Natural killer cell (primary cell): ENCODE data around the gene KIAA0232. TPM values are rescaled to one million over a fixed set of nuclear protein-coding genes. Genes with fewer than 3 reads are reported as not detected.
A peak's percentile ranks its signal among the peaks of the same experiment; 100 is the strongest.

Experiments
- ATAC-seq, 3 donors: fragments of 150-1000 bp in 2 of 3; fragments of 200-7000 bp in 1 of 3; cut with Tn5 transposase; 1 replicate in 1 of 3; 2 replicates in 2 of 3; pipeline ENCODE4 v1.10.0; 2021; ENCODE audit warnings: mild to moderate bottlenecking in 2 of 3, moderate library complexity in 2 of 3
- DNase-seq, 2 donors: peaks; one replicate each; pipeline versions ENCODE4 v3.0.0 to v3.0.0-alpha.2; 2013 to 2021; ENCODE audit warnings: mixed read lengths in 1 of 2
- H3K27ac ChIP-seq: one replicate; pipeline ENCODE4 v1.5.1; 2013; ENCODE audit warnings: mild to moderate bottlenecking, low read length
- H3K27me3 ChIP-seq: one replicate; pipeline ENCODE4 v1.6.1; 2013; ENCODE audit warnings: low read length; ENCODE audit not compliant: control insufficient read depth, insufficient read depth
- H3K36me3 ChIP-seq: one replicate; pipeline ENCODE4 v1.6.1; 2013; ENCODE audit warnings: low read length; ENCODE audit not compliant: control insufficient read depth, insufficient read depth
- H3K4me1 ChIP-seq: one replicate; pipeline ENCODE4 v1.6.1; 2013; ENCODE audit warnings: low read length; ENCODE audit not compliant: control insufficient read depth, insufficient read depth
- H3K4me3 ChIP-seq: one replicate; pipeline ENCODE4 v1.5.1; 2013; ENCODE audit warnings: low read length
- H3K9me3 ChIP-seq: one replicate; pipeline ENCODE4 v1.6.1; 2013; ENCODE audit warnings: low read length; ENCODE audit not compliant: control insufficient read depth, insufficient read depth
- H3K27ac Mint-ChIP-seq, 2 donors: one replicate each; pipeline ENCODE4 v1.8.0; 2022; ENCODE audit warnings: mild to moderate bottlenecking in 2 of 2, mixed read lengths in 2 of 2, moderate library complexity in 1 of 2
- H3K27me3 Mint-ChIP-seq, 2 donors: one replicate each; pipeline ENCODE4 v1.8.0; 2022; ENCODE audit warnings: low read depth in 2 of 2, mixed read lengths in 2 of 2
- H3K36me3 Mint-ChIP-seq: one replicate; pipeline ENCODE4 v1.8.0; 2022; ENCODE audit warnings: mixed read lengths
- H3K4me1 Mint-ChIP-seq, 2 donors: one replicate each; pipeline ENCODE4 v1.8.0; 2022; ENCODE audit warnings: mixed read lengths in 2 of 2
- H3K4me3 Mint-ChIP-seq: one replicate; pipeline ENCODE4 v1.8.0; 2022; ENCODE audit warnings: mild to moderate bottlenecking, moderate library complexity, mixed read lengths
- H3K9me3 Mint-ChIP-seq, 2 donors: one replicate each; pipeline ENCODE4 v1.8.0; 2022; ENCODE audit warnings: mixed read lengths in 2 of 2
- WGBS: methylation state at CpG from one replicate; pipeline ENCODE4 v1.1.7; 2013; ENCODE audit warnings: missing lambda C conversion rate; ENCODE audit not compliant: insufficient coverage; 5-methylcytosine and 5-hydroxymethylcytosine counted together
- intact Hi-C: fragments of 100-400 bp; cut with micrococcal nuclease; formaldehyde crosslinking; loops from one replicate; pipeline ENCODE4 v1.14.2; 2022
- total RNA-seq, 4 donors: library from RNA; stranded (reverse); fragments of 120-200 nt in 1 of 4; gene quantifications; one replicate each; pipeline versions ENCODE4 v1.2.3 to v1.2.4, GENCODE V29; 2013 to 2022
- TF ChIP-seq, protein P1 (sequence below): fragments of 200-600 bp; IDR thresholded peaks from one replicate; pipeline ENCODE4 v1.8.0; 2022; ENCODE audit warnings: antibody characterized with exemption

The KIAA0232 gene
- total RNA-seq, 3 donors from 2014 or later (not counting 1 experiment from before 2014, with no cell fraction given): 24.7 to 30.3 (median 28.6) TPM

- Histone ChIP-seq H3K9me3 (peaks cover 10% of the 10 kb centered on the region), H3K4me3 (no peak overlapping the region), H3K27me3 (no peaks in the 10 kb centered on the region), H3K4me1 (peaks cover under 1% of the 10 kb centered on the region), H3K27ac (no peak overlapping the region), H3K36me3 (peaks cover 3% of the 10 kb centered on the region)
- peaks cover 0 to 3% of the 10 kb centered on the region in 2 donors for H3K9me3 Mint-ChIP-seq
- ATAC-seq (no peak), DNase-seq (no peak)
- WGBS: 63% methylated on average over 1 of the region's 1 CpG
- H3K27ac Mint-ChIP-seq: peak overlapping the region in 1 of 2 donors; percentile 63
- peaks cover 34 to 51% of the 10 kb centered on the region in 2 donors for H3K4me1 Mint-ChIP-seq
- H3K36me3 Mint-ChIP-seq: peaks cover 13% of the 10 kb centered on the region
- TF ChIP-seq, protein P1, sequence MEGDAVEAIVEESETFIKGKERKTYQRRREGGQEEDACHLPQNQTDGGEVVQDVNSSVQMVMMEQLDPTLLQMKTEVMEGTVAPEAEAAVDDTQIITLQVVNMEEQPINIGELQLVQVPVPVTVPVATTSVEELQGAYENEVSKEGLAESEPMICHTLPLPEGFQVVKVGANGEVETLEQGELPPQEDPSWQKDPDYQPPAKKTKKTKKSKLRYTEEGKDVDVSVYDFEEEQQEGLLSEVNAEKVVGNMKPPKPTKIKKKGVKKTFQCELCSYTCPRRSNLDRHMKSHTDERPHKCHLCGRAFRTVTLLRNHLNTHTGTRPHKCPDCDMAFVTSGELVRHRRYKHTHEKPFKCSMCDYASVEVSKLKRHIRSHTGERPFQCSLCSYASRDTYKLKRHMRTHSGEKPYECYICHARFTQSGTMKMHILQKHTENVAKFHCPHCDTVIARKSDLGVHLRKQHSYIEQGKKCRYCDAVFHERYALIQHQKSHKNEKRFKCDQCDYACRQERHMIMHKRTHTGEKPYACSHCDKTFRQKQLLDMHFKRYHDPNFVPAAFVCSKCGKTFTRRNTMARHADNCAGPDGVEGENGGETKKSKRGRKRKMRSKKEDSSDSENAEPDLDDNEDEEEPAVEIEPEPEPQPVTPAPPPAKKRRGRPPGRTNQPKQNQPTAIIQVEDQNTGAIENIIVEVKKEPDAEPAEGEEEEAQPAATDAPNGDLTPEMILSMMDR: no peak
- intact Hi-C loops: no loop called here
- no peaks in the 10 kb centered on the region for H3K27me3 Mint-ChIP-seq
- no peak overlapping the region for H3K4me3 Mint-ChIP-seq
Observed at GRCh38 chr4:6819295-6819694, 36.8 kb downstream of the KIAA0232 start.

DNA sequence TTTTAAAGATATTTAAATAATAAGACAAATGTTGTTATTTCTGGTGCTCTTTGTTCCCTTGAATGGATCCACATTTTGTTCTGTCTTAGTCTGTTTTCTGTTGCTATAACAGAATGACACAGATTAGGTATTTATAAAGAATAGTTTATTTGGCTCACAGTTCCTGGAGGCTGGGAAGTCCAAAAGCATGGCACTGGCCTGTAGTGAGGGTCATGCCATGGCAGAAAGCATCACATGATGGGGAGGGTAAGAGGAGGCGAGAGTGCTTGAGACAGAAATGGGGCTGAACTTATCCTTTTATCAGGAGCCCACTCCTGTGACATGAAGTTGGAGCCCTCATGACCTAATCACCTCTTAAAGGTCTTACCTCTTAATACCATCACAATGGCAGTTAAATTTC, 38.2 kb downstream of the KIAA0232 start:
- peaks cover 13% of the 10 kb centered on the region for H3K36me3 Mint-ChIP-seq
- peak overlapping the region in 1 of 2 donors; percentile 57 for H3K27ac Mint-ChIP-seq
- no peak overlapping the region for H3K4me3 Mint-ChIP-seq
- intact Hi-C loops: no loop called here
- Histone ChIP-seq H3K4me3 (no peak overlapping the region), H3K27ac (no peak overlapping the region), H3K4me1 (peaks cover 15% of the 10 kb centered on the region), H3K9me3 (peaks cover 10% of the 10 kb centered on the region), H3K27me3 (no peaks in the 10 kb centered on the region), H3K36me3 (peaks cover 4% of the 10 kb centered on the region)
- WGBS: 100% methylated on average over 1 of the region's 1 CpG
- H3K27me3 Mint-ChIP-seq: no peaks in the 10 kb centered on the region
- DNase-seq (no peak), ATAC-seq (no peak)
- TF ChIP-seq, protein P1: no peak
- peaks cover 41 to 56% of the 10 kb centered on the region in 2 donors for H3K4me1 Mint-ChIP-seq
- H3K9me3 Mint-ChIP-seq: peaks cover 0 to 3% of the 10 kb centered on the region in 2 donors

DNA sequence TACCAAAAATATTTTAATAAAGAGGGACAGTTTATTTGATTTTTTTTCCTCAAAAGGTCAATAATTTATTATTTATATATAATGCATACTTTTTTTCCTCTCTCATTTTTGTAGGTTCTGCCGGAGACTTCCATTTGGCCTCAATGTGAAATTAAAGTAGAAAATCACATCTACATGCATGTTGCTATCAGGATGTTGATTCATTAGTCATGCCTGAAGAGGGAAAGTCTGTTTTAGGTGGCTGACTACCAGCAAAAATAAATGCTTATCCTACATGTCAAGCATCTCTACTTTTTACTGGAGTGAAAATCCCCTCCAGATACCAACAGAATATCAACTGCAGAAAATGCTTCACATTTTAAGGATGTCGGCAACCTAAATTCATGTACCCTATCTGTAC, 41.5 kb downstream of the KIAA0232 start:
- Histone ChIP-seq H3K9me3 (peaks cover 10% of the 10 kb centered on the region), H3K4me3 (no peak overlapping the region), H3K27me3 (no peaks in the 10 kb centered on the region), H3K36me3 (peaks cover 8% of the 10 kb centered on the region), H3K4me1 (peaks cover 30% of the 10 kb centered on the region), H3K27ac (peak overlapping the region; percentile 31)
- WGBS: 92% methylated on average over 1 of the region's 2 CpGs
- peaks cover 0 to 3% of the 10 kb centered on the region in 2 donors for H3K9me3 Mint-ChIP-seq
- ATAC-seq (no peak), DNase-seq (no peak)
- H3K4me3 Mint-ChIP-seq: peak overlapping the region; percentile 81
- no peaks in the 10 kb centered on the region for H3K27me3 Mint-ChIP-seq
- peaks cover 8% of the 10 kb centered on the region for H3K36me3 Mint-ChIP-seq
- H3K27ac Mint-ChIP-seq: peak overlapping the region; percentile 90 to 95
- TF ChIP-seq, protein P1: no peak
- intact Hi-C loops: no loop called here
- H3K4me1 Mint-ChIP-seq: peaks cover 60% of the 10 kb centered on the region in 2 donors
